ENCODE data around the gene LCOR. TPM values are rescaled to one million over a fixed set of nuclear protein-coding genes. Genes with fewer than 3 reads are reported as not detected.

Gene LCOR
- total RNA-seq, 4 donors from 2014 or later: 29.1 to 60.9 (median 42.4) TPM

DNA sequence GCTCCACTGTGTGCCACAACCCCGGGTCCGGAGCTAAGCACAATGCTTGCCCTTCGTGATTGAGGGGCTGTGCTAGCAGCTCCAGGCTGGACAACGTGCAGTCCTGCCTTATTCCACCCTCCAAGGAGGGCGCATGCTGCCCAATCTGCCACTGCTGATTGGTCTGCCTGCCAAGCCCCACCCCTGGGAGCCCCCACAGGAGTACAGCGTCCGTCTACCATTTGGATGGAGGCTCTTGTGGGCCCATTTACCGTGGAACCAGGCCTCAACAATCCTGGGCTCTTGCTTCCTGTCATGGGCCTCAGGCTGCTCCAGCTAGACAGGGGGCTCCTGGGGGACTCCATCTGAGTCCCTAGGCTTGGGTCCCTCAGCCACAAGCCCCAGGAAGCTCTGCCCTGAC lies 180.4 kb downstream of the LCOR start:
- intact Hi-C loops (cut with DNase I): no loop called here
- no peaks in the 10 kb centered on the region for H3K9me3 ChIP-seq

DNA sequence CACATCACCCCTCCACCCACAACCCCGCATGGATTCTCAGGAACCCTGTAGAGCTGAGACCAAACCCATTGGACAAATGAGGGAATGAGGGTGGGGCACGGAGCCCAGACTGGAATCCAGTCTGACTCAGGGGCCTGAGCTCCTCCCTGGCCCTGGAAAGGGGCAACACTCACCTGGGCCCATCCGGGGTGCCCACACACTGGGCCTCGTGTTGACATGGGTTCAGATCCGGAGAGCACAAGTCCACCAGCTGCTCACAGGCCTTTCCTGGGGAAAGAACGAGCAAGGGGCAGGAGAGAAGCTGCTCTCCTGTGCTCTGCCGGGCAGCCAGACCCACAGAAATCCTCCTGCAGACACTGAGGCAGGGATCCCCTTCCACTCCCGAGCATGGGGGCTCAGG lies 181.5 kb downstream of the LCOR start:
- Histone ChIP-seq H3K27ac (no peak overlapping the region), H3K9me3 (no peaks in the 10 kb centered on the region), H3K4me1 (no peaks in the 10 kb centered on the region), H3K4me3 (replicated peaks in 1 of 3) (no peak overlapping the region), H3K27me3 (no peaks in the 10 kb centered on the region), H3K36me3 (no peaks in the 10 kb centered on the region)
- 90 to 100% methylated on average over 1 to 8 of the region's 8 CpGs for WGBS, 2 donors
- intact Hi-C loops (cut with DNase I): no loop called here
- no peak for DNase-seq
- no peak for TF ChIP-seq POLR2A (IDR thresholded peaks at IDR 0.05)
- TF ChIP-seq, protein P1, sequence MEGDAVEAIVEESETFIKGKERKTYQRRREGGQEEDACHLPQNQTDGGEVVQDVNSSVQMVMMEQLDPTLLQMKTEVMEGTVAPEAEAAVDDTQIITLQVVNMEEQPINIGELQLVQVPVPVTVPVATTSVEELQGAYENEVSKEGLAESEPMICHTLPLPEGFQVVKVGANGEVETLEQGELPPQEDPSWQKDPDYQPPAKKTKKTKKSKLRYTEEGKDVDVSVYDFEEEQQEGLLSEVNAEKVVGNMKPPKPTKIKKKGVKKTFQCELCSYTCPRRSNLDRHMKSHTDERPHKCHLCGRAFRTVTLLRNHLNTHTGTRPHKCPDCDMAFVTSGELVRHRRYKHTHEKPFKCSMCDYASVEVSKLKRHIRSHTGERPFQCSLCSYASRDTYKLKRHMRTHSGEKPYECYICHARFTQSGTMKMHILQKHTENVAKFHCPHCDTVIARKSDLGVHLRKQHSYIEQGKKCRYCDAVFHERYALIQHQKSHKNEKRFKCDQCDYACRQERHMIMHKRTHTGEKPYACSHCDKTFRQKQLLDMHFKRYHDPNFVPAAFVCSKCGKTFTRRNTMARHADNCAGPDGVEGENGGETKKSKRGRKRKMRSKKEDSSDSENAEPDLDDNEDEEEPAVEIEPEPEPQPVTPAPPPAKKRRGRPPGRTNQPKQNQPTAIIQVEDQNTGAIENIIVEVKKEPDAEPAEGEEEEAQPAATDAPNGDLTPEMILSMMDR (IDR thresholded peaks at IDR 0.05): no peak

More for the DNA sequence above, 180.4 kb downstream of the LCOR start:
- 70 to 75% methylated on average over 2 to 4 of the region's 8 CpGs for WGBS, 2 donors
- no peak overlapping the region for H3K27ac ChIP-seq
- no peaks in the 10 kb centered on the region for H3K4me1 ChIP-seq
- no peak for DNase-seq
- H3K27me3 ChIP-seq: no peaks in the 10 kb centered on the region
- no peaks in the 10 kb centered on the region for H3K36me3 ChIP-seq
- TF ChIP-seq, protein P1 (IDR thresholded peaks at IDR 0.05): no peak
- no peak for TF ChIP-seq POLR2A (IDR thresholded peaks at IDR 0.05)
- no peak overlapping the region for H3K4me3 ChIP-seq (replicated peaks in 1 of 3)

DNA sequence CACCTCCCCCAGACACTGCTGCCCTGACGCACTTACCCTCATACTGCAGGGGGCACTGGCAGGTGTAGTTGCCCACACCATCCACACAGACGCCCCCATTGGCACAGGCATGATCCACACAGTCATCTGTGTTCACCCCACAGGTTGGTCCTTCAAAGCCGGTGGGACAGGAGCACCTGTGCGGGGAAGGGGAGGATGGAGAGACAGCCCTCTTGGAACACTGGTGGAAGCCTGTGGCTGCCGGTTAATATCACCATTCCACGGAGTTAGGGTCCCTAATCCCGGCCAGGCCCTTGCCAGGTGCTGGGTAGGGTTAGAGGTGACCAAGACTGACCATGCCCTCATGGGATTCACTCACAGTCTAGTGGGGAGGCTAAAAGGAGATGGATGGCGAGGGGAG lies 181.9 kb downstream of the LCOR start:
- Histone ChIP-seq H3K27me3 (no peaks in the 10 kb centered on the region), H3K9me3 (no peaks in the 10 kb centered on the region), H3K36me3 (no peaks in the 10 kb centered on the region), H3K4me3 (replicated peaks in 1 of 3) (no peak overlapping the region), H3K27ac (no peak overlapping the region), H3K4me1 (no peaks in the 10 kb centered on the region)
- TF ChIP-seq, protein P1 (IDR thresholded peaks at IDR 0.05): no peak
- no peak for TF ChIP-seq POLR2A (IDR thresholded peaks at IDR 0.05)
- intact Hi-C loops (cut with DNase I): no loop called here
- 90 to 92% methylated on average over 7 to 8 of the region's 8 CpGs for WGBS, 2 donors
- DNase-seq: no peak

DNA sequence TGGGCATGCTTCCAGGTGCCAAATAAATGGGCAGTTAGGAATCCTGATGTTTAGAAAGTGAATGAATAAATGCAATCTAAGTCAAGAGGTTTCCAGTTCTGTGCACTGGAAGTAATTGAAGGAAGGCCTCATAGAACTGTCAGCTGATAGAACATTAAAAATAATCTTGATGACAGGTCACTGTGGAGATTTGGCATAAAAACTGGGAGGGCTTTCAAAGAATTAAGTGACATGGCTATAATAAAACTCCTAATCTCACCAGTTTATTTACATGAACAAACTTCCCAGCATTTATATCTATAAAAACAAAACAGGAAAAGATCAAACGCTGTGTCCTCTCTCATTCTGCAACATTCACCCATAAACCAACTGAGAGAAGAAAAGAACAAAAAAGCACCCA lies 183.1 kb downstream of the LCOR start:
- Histone ChIP-seq H3K4me1 (no peaks in the 10 kb centered on the region), H3K4me3 (replicated peaks in 1 of 3) (no peak overlapping the region), H3K27ac (no peak overlapping the region), H3K36me3 (no peaks in the 10 kb centered on the region), H3K27me3 (no peaks in the 10 kb centered on the region), H3K9me3 (no peaks in the 10 kb centered on the region)
- intact Hi-C loops (cut with DNase I): no loop called here
- no peak for TF ChIP-seq POLR2A (IDR thresholded peaks at IDR 0.05)
- TF ChIP-seq, protein P1 (IDR thresholded peaks at IDR 0.05): no peak
- 70 to 73% methylated on average over 1 of the region's 1 CpG for WGBS, 2 donors
- no peak for DNase-seq

DNA sequence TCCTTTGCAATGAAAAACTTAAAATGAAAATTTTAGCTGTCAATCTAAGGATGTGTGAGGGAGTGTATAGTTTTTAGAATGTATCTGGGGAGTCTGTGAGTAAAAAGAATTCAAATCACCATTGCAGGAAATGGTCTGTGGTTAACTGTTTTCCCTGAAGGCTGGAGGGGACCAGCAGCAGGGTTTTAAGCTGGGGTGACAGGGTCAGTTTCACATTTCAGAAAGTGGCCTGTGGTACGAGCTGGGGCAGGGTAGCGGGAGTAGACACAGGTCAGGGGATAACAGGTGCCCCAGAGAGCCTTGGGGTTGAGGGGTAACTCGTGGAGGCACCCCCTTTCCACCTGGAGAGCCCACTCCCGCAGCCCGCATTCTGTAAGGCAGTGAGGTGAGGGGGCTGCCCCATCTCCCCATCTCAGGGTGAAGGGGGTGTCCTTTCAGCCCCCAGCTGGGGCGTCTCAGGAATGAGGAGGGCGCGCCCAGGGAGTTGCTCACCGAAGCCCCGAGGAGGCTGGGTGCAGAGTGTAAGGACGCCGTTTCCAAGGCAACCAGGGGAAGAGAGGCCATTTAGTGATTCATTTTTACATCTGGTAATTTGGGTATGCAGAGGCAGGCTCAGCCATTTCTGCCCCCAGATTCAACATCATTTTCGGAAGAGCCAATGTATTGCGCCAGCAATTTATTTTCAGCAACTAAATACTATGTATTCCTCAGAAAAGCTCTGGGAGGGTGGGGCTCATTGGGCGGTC lies 184.8 kb downstream of the LCOR start:
- 83 to 86% methylated on average over 15 of the region's 15 CpGs for WGBS, 2 donors
- Histone ChIP-seq H3K4me1 (no peaks in the 10 kb centered on the region), H3K27me3 (no peaks in the 10 kb centered on the region), H3K36me3 (no peaks in the 10 kb centered on the region), H3K27ac (no peak overlapping the region), H3K4me3 (replicated peaks in 1 of 3) (no peak overlapping the region), H3K9me3 (no peaks in the 10 kb centered on the region)
- TF ChIP-seq, protein P1 (IDR thresholded peaks at IDR 0.05): no peak
- no peak for TF ChIP-seq POLR2A (IDR thresholded peaks at IDR 0.05)
- intact Hi-C loops (cut with DNase I): no loop called here
- DNase-seq: no peak

Data from thyroid gland (tissue), 4 donors.